Activated CD8-positive, alpha-beta memory T cell treated with anti-CD3 and anti-CD28 coated beads, Interleukin-2, amount 50 U/mL, for 1 hour (primary cell): ENCODE measurements around the gene REC114.
"Not testable (repeated sequence)": the region's sequence is repeated elsewhere in the genome, so short reads cannot be mapped to it uniquely, and the experiment has no call there.

Experiments
- DNase-seq: peaks from one replicate; pipeline ENCODE4 v3.0.0-alpha.2; 2020; ENCODE audit errors: extremely low read depth

Gene REC114

GRCh38 chr15:73527598-73527997, 84.6 kb downstream of the REC114 start:
- no peak for DNase-seq

GRCh38 chr15:73530649-73531048, 87.7 kb downstream of the REC114 start:
- no peak for DNase-seq

GRCh38 chr15:73538123-73538522, 95.2 kb downstream of the REC114 start:
- no peak for DNase-seq

- DNase-seq, result no peak
Observed at GRCh38 chr15:73538563-73539211, 95.7 kb downstream of the REC114 start.

GRCh38 chr15:73539212-73540128, 96.5 kb downstream of the REC114 start:
- no peak for DNase-seq

- no peak for DNase-seq
Observed at GRCh38 chr15:73540161-73540560, 97.2 kb downstream of the REC114 start.

- DNase-seq, result no peak
Observed at GRCh38 chr15:73541479-73541878, 98.5 kb downstream of the REC114 start.

GRCh38 chr15:73548925-73549324, 106.0 kb downstream of the REC114 start:
- not testable (repeated sequence) for DNase-seq

- no peak for DNase-seq
Observed at GRCh38 chr15:73550190-73550589, 107.2 kb downstream of the REC114 start.

- DNase-seq, result no peak
Observed at GRCh38 chr15:73555080-73555479, 112.1 kb downstream of the REC114 start.

- no peak for DNase-seq
Observed at GRCh38 chr15:73558529-73558928, 115.6 kb downstream of the REC114 start.

- no peak for DNase-seq
Observed at GRCh38 chr15:73560501-73561117, 117.6 kb downstream of the REC114 start.

- DNase-seq, result no peak
Observed at GRCh38 chr15:73564255-73564654, 121.3 kb downstream of the REC114 start.

- no peak for DNase-seq
Observed at GRCh38 chr15:73567020-73567419, 124.1 kb downstream of the REC114 start.

GRCh38 chr15:73568564-73569280, 125.8 kb downstream of the REC114 start:
- DNase-seq, result no peak

- no peak for DNase-seq
Observed at GRCh38 chr15:73569361-73569760, 126.4 kb downstream of the REC114 start.

GRCh38 chr15:73570355-73571032, 127.5 kb downstream of the REC114 start:
- no peak for DNase-seq

- DNase-seq, result no peak
Observed at GRCh38 chr15:73571346-73571745, 128.4 kb downstream of the REC114 start.

- DNase-seq, result no peak
Observed at GRCh38 chr15:73572296-73572695, 129.3 kb downstream of the REC114 start.

GRCh38 chr15:73573037-73573436, 130.1 kb downstream of the REC114 start:
- no peak for DNase-seq

GRCh38 chr15:73573572-73573971, 130.6 kb downstream of the REC114 start:
- DNase-seq, result no peak
